ENCODE data around the gene GJB2. TPM values are rescaled to one million over a fixed set of nuclear protein-coding genes. Genes with fewer than 3 reads are reported as not detected.

The GJB2 gene
- total and polyA plus RNA-seq, 2 of the 8 experiments (the other 6 are each of a cell fraction or from before 2014, with no cell fraction given): 0.20 to 0.21 TPM

DNA sequence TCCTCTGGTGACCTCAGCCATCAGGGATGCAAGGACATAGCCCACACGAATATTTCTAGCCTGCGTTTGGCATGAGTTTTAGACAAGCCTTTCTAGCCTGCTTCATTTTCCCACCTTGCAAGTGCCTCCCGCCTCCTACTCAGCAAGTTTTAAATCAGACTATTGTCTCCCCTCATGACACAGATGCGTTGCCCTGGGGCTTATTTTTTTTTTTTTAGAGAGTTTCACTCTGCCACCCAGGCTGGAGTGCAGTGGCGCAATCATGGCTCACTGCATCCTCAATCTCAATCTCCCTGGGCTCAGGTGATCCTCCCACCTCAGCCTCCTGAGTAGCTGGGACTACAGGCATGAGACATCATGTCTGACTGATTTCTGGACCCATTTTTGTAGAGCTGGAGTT, 14.6 kb downstream of the GJB2 start:
- ChIA-PET CTCF (ENCODE audit: partially characterized antibody) (no interaction called here), POLR2A (ENCODE audit: partially characterized antibody) (no interaction called here)
- Histone ChIP-seq H3K4me2 (ENCODE audit: insufficient read depth in 1 of 2, low read depth in 2 of 2, low read length in 2 of 2) (no peak overlapping the region), H3K27ac (ENCODE audit: low read depth, low read length) (no peak overlapping the region), H4K8ac (ENCODE audit: extremely low read depth, insufficient read depth, low read length) (no peak overlapping the region), H2AFZ (ENCODE audit: low read length) (peak overlapping the region; percentile 34; the same call in 1 of the 2 replicates), H2BK5ac (ENCODE audit: low read depth, low read length) (no peak overlapping the region), H4K20me1 (replicated peaks in 1 of 2; ENCODE audit: control insufficient read depth in 1 of 2, insufficient read depth in 2 of 2, low read length in 2 of 2) (no peaks in the 10 kb centered on the region), H3K79me2 (ENCODE audit: control insufficient read depth in 1 of 2, insufficient read depth in 2 of 2, low read length in 2 of 2) (no peaks in the 10 kb centered on the region), H3K4me3 (ENCODE audit: extremely low read depth in 1 of 4, insufficient read depth in 2 of 4, low read depth in 3 of 4, low read length in 4 of 4) (no peak overlapping the region), H2BK12ac (ENCODE audit: low read depth, low read length) (no peak overlapping the region), H2BK15ac (ENCODE audit: low read length) (no peak overlapping the region), H2BK120ac (replicated peaks; ENCODE audit: low read depth, low read length) (no peak overlapping the region), H3K18ac (ENCODE audit: extremely low read depth, low read length) (no peak overlapping the region), H3K27me3 (replicated peaks in 1 of 4; ENCODE audit: control insufficient read depth in 3 of 4, extremely low read depth in 1 of 4, insufficient read depth in 3 of 4, low read length in 3 of 4) (peaks cover 0 to 3% (median 0%) of the 10 kb centered on the region in 4 experiments; a peak in 1 of 7 replicates), H3K56ac (replicated peaks; ENCODE audit: insufficient read length, low read depth, low read length) (no peak overlapping the region), H3K4ac (replicated peaks; ENCODE audit: insufficient read length, low read depth, low read length) (no peak overlapping the region), H3K79me1 (ENCODE audit: low read depth, low read length) (no peaks in the 10 kb centered on the region), H3K9ac (replicated peaks in 1 of 4; ENCODE audit: extremely low read depth in 1 of 4, low read depth in 3 of 4, low read length in 3 of 4) (no peak overlapping the region), H3K14ac (ENCODE audit: insufficient read length) (no peak overlapping the region), H4K5ac (ENCODE audit: insufficient read length, low read depth, low read length) (no peak overlapping the region), H3K9me3 (ENCODE audit: insufficient read depth in 2 of 2, low read depth in 1 of 2, low read length in 1 of 2) (no peaks in the 10 kb centered on the region), H3K23ac (ENCODE audit: insufficient read length) (no peak overlapping the region), H3K23me2 (ENCODE audit: low read depth, low read length) (no peaks in the 10 kb centered on the region), H4K91ac (replicated peaks; ENCODE audit: insufficient read length, low read length) (no peak overlapping the region), H3K4me1 (replicated peaks in 1 of 4; ENCODE audit: control insufficient read depth in 3 of 4, insufficient read depth in 4 of 4, low read length in 3 of 4) (peaks cover 0 to 7% (median 0%) of the 10 kb centered on the region in 4 experiments; a peak in 1 of 7 replicates), H2AK5ac (ENCODE audit: low read depth, low read length) (no peak overlapping the region), H3K36me3 (ENCODE audit: control insufficient read depth in 2 of 4, insufficient read depth in 4 of 4, low read length in 3 of 4) (no peaks in the 10 kb centered on the region), H2BK20ac (ENCODE audit: low read length) (no peak overlapping the region)
- DNase-seq (ENCODE audit: low read depth in 1 of 2, low spot score in 2 of 2) (no peak), FAIRE-seq (no peak)
- WGBS, 2 experiments (ENCODE audit: extremely low coverage in 1 of 2, insufficient coverage in 1 of 2, insufficient read length in 1 of 2, insufficient replicate concordance in 2 of 2, low coverage in 1 of 2, low lambda C conversion rate in 2 of 2, missing lambda C conversion rate in 1 of 2): 82% methylated on average over 5 of the region's 5 CpGs; no CpG with 5 or more reads in 1 of the 2 experiments
- TF ChIP-seq HDAC6 (IDR thresholded peaks at IDR 0.05; ENCODE audit: low read depth, low read length) (no peak), GABPA (IDR thresholded peaks at IDR 0.05; ENCODE audit: borderline replicate concordance, insufficient read depth, low read length) (no peak), CBX8 (IDR thresholded peaks at IDR 0.05; ENCODE audit: borderline replicate concordance, low read depth, low read length) (no peak), TCF12 (IDR thresholded peaks at IDR 0.05; ENCODE audit: low read depth, low read length) (no peak), RNF2 (IDR thresholded peaks at IDR 0.05; ENCODE audit: borderline replicate concordance, low read depth, low read length, missing control alignments, poor library complexity, severe bottlenecking) (no peak), FOSL1 (IDR thresholded peaks at IDR 0.05; ENCODE audit: insufficient read depth, low read depth, low read length) (no peak), SP2 (IDR thresholded peaks at IDR 0.05; ENCODE audit: low read length) (no peak), BCL11A (IDR thresholded peaks at IDR 0.05; ENCODE audit: low read depth in 2 of 2, low read length in 2 of 2) (no peak), CBX5 (IDR thresholded peaks at IDR 0.05; ENCODE audit: low read depth, low read length) (no peak), TBP (IDR thresholded peaks at IDR 0.05; ENCODE audit: low read depth, low read length) (no peak), CHD2 (IDR thresholded peaks at IDR 0.05; ENCODE audit: low read length) (no peak), KDM4A (IDR thresholded peaks at IDR 0.05; ENCODE audit: low read depth, low read length, severe bottlenecking) (no peak)
- TF ChIP-seq, protein P1, sequence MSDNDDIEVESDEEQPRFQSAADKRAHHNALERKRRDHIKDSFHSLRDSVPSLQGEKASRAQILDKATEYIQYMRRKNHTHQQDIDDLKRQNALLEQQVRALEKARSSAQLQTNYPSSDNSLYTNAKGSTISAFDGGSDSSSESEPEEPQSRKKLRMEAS (IDR thresholded peaks at IDR 0.05): no peak
- TF ChIP-seq, protein P2, sequence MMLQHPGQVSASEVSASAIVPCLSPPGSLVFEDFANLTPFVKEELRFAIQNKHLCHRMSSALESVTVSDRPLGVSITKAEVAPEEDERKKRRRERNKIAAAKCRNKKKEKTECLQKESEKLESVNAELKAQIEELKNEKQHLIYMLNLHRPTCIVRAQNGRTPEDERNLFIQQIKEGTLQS (IDR thresholded peaks at IDR 0.05; ENCODE audit: insufficient read depth, low read depth, low read length): no peak
